DND-41 (cell line): ENCODE data around the gene C3orf70.

Source experiments
- CTCF ChIP-seq: IDR thresholded peaks from 2 replicates; pipeline ENCODE4 v1.5.1; 2012; ENCODE audit warnings: borderline replicate concordance, low read length, moderate library complexity, mild to moderate bottlenecking; ENCODE audit not compliant: poor library complexity, severe bottlenecking; ENCODE audit errors: extremely low read depth
- EZH2 ChIP-seq: IDR thresholded peaks from 3 replicates; pipeline ENCODE4 v1.6.1; 2012; ENCODE audit warnings: borderline replicate concordance, low read depth, mild to moderate bottlenecking, moderate library complexity, low read length, inconsistent platforms; ENCODE audit not compliant: severe bottlenecking

DNA sequence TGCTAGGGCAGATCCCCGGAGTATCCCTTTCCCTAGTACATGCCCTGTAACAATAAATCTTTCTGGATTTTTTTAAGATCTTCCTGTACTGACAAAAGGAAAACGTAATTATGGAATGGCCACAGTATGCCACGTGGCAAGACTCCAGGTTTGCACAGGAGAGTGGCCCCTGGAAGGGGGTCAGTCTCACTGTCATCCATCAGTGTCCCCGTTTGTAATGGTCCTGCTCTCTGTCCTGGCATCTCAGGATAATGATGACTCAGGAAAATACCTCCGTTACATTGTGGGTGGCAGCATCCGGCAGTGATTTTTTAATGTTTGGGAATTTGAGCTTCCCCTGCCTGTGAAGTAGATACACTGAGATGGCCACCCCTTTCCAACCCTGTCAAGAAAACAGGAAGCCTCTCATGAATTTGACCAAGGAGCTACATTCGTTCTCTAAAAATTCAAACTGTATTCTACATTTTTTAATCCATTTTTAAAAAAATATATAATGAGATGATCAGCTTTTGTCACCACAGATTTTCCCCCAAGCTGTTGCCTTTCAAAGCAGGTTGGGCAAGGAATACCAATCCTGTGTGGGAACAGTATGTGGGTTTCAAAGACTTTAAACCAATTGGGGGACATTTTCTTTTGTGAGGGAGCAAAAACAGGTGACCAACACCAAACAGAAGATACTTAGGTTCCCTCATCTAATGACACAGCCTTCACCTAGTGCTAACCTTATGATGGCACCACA, 110.4 kb downstream of the C3orf70 start:
- TF ChIP-seq CTCF, result no peak
- TF ChIP-seq EZH2, result no peak
